Fibroblast of pulmonary artery (primary cell): Measurements from ENCODE around the gene GSTP1.
"Not testable (repeated sequence)": the region's sequence is repeated elsewhere in the genome, so short reads cannot be mapped to it uniquely, and the experiment has no call there.

Experiments
- DNase-seq: peaks from one replicate; pipeline ENCODE4 v3.0.0-alpha.2; 2010; ENCODE audit warnings: low read depth
- H3K4me3 ChIP-seq: replicated peaks from 2 replicates; pipeline ENCODE4 v1.5.1; 2011; ENCODE audit warnings: low read depth, mild to moderate bottlenecking, control low read depth, low read length, moderate library complexity
- CTCF ChIP-seq: IDR thresholded peaks from 2 replicates; pipeline ENCODE4 v1.5.1; 2011; ENCODE audit warnings: mild to moderate bottlenecking, control low read depth, low read length, inconsistent platforms; ENCODE audit errors: missing control alignments

GSTP1 gene

GRCh38 chr11:67615728-67616430, 32.3 kb downstream of the GSTP1 start:
- H3K4me3 ChIP-seq: no peak overlapping the region
- TF ChIP-seq CTCF: no peak
- DNase-seq: no peak

DNA sequence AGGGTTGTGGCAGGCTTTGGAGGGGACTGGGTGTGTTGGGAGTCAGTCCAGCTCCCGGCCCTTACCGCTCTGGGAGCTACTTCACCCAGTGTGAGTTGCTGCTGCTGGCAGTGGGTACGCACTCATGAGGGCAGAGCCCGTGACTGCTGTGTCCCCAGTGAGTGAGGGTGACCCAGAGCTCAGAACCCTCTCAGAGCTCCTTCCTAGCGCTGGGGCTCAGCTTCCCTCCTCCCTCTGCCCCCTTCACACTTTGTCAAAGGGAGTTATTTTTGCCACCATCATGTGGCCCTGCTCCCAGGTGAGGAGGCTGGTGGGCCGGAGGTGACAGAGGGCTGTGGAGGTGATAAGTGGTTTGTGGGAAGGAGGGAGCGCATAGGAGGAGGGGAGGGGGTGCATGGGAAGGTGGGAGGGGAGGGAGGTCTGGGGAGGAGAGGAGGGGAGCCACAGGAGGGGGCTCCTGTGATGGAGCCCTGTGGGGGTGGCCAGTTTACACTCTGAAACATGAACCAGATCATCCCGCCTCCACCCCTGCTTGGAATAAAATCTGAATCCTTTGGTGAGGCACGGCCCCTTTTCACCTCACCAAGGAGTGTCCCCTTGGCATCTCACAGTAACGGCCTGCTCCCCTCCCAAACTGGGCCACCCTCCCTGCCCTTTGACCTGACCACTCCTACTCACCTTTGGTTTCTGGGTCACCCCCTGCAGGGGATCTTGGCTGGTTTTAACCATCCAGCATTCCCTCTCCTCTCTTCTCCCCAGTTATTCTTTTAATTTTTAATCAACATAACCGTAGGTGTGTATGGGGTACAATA, 33.0 kb downstream of the GSTP1 start:
- no peak overlapping the region for H3K4me3 ChIP-seq
- no peak for TF ChIP-seq CTCF
- DNase-seq: no peak

DNA sequence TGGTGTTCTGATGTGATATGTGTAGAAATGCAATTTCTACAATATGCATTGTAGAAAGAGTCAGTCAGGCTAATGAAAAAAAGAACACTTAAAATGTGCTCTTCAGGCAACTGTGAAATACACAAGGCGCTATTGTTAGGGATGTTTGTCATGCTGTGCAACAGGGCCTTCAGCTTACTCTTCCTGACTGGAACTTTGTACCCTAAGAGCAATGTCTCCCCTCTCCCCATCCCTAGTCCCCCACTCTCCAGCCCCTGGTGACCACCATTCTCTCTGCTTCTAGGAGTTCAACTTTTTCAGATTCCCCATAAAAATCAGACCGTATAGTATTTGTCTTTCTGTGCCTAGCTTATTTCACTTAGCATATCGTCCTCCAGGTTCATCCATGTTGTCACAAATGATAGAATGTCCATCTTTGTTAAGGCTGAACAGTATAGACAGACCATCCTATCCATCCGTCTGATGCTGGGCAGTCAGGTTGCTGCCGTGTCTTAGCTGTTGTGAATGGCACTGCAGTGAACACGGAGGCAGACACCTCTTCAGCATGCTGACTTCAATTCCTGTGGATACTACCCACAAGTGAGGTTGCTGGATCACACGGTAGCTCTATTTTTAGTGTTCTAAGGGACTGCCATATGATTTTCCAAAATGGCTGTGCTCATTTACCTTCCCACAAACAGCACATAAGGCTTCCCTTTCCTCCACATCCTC, 33.8 kb downstream of the GSTP1 start:
- H3K4me3 ChIP-seq: no peak overlapping the region

DNA sequence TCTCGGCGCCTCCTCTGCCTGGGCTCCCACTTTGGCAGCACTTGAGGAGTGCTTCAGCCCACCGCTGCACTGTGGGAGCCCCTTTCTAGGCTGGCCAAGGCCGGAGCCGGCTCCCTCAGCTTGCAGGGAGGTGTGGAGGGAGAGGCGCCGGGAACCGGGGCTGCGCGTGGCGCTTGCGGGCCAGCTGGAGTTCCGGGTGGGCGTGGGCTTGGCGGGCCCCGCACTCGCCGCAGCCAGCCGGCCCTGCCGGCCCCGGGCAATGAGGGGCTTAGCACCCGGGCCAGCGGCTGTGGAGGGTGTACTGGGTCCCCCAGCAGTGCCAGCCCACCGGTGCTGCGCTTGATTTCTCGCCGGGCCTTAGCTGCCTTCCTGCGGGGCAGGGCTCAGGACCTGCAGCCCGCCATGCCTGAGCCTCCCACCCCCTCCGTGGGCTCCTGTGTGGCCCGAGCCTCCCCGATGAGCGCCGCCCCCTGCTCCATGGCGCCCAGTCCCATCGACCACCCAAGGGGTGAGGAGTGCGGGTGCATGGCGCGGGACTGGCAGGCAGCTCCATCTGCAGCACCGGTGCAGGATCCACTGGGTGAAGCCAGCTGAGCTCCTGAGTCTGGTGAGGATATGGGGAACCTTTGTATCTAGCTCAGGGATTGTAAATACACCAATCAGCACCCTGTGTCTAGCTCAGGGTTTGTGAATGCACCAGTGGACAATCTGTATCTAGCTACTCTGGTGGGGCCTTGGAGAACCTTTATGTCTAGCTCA, 35.5 kb downstream of the GSTP1 start:
- not testable (repeated sequence) for H3K4me3 ChIP-seq, DNase-seq

More for the DNA sequence above, 33.8 kb downstream of the GSTP1 start:
- TF ChIP-seq CTCF: no peak
- DNase-seq: no peak

DNA sequence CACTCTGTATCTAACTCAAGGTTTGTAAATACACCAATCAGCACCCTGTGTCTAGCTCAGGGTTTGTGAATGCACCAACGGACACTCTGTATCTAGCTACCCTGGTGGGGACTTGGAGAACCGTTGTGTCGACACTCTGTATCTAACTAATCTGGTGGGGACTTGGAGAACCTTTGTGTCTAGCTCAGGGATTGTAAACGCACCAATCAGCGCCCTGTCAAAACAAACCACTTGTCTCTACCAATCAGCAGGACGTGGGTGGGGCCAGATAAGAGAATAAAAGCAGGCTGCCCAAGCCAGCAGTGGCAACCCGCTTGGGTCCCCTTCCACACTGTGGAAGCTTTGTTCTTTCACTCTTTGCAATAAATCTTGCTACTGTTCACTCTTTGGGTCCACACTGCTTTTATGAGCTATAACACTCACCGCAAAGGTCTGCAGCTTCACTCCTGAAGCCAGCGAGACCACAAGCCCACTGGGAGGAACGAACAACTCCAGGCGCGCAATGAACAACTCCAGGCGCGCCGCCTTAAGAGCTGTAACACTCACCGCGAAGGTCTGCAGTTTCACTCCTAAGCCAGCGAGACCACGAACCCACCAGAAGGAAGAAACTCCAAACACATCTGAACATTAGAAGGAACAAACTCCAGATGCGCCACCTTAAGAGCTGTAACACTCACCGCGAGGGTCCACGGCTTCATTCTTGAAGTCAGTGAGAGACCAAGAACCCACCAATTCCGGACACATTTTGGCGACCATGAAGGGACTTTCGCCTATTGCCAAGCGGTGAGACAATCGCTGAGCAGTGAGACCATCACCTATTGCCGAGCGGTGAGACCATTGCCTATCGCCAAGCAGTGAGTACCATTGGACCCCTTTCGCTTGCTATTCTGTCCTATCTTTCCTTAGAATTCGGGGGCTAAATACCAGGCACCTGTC, 36.3 kb downstream of the GSTP1 start:
- DNase-seq, H3K4me3 ChIP-seq: not testable (repeated sequence)

GRCh38 chr11:67620621-67621020, 37.0 kb downstream of the GSTP1 start:
- not testable (repeated sequence) for DNase-seq, H3K4me3 ChIP-seq

- DNase-seq, H3K4me3 ChIP-seq: not testable (repeated sequence)
Measured at GRCh38 chr11:67621928-67622327, 38.3 kb downstream of the GSTP1 start.

- not testable (repeated sequence) for H3K4me3 ChIP-seq, DNase-seq
Measured at GRCh38 chr11:67622905-67623304, 39.3 kb downstream of the GSTP1 start.

GRCh38 chr11:67623795-67624194, 40.2 kb downstream of the GSTP1 start:
- not testable (repeated sequence) for DNase-seq, H3K4me3 ChIP-seq

- not testable (repeated sequence) for H3K4me3 ChIP-seq, DNase-seq
Measured at GRCh38 chr11:67626131-67626833, 42.7 kb downstream of the GSTP1 start.
